Measurements from ENCODE around the gene ATXN7L1.

Gene ATXN7L1

GRCh38 chr7:105826143-105826542 is 50.3 kb downstream of the ATXN7L1 start:
- no peak for DNase-seq

- DNase-seq, result no peak
Observed at GRCh38 chr7:105825371-105825770, 51.0 kb downstream of the ATXN7L1 start.

GRCh38 chr7:105822806-105823205 is 53.6 kb downstream of the ATXN7L1 start:
- DNase-seq, result no peak

- DNase-seq, result no peak
Observed at GRCh38 chr7:105821527-105821926, 54.9 kb downstream of the ATXN7L1 start.

GRCh38 chr7:105820363-105821066 is 55.9 kb downstream of the ATXN7L1 start:
- DNase-seq, result no peak

- no peak for DNase-seq
Observed at GRCh38 chr7:105819559-105819958, 56.8 kb downstream of the ATXN7L1 start.

GRCh38 chr7:105816954-105817615 is 59.3 kb downstream of the ATXN7L1 start:
- DNase-seq, result no peak

GRCh38 chr7:105816266-105816843 is 60.0 kb downstream of the ATXN7L1 start:
- no peak for DNase-seq

GRCh38 chr7:105815576-105815975 is 60.8 kb downstream of the ATXN7L1 start:
- no peak for DNase-seq

- DNase-seq, result no peak
Observed at GRCh38 chr7:105814481-105814880, 61.9 kb downstream of the ATXN7L1 start.

- no peak for DNase-seq
Observed at GRCh38 chr7:105811189-105811847, 65.1 kb downstream of the ATXN7L1 start.

- DNase-seq, result no peak
Observed at GRCh38 chr7:105810556-105810955, 65.8 kb downstream of the ATXN7L1 start.

- DNase-seq, result peak in 4 of 5 donors; percentile 30 to 98 (median 40)
Observed at GRCh38 chr7:105808703-105809590, 67.5 kb downstream of the ATXN7L1 start.

- no peak for DNase-seq
Observed at GRCh38 chr7:105808209-105808608, 68.2 kb downstream of the ATXN7L1 start.

GRCh38 chr7:105807448-105807762 is 69.0 kb downstream of the ATXN7L1 start:
- no peak for DNase-seq

- DNase-seq, result peak in 3 of 5 donors; percentile 13 to 90 (median 17)
Observed at GRCh38 chr7:105806592-105807447, 69.6 kb downstream of the ATXN7L1 start.

- DNase-seq, result no peak
Observed at GRCh38 chr7:105805447-105806019, 70.9 kb downstream of the ATXN7L1 start.

GRCh38 chr7:105803429-105803736 is 73.0 kb downstream of the ATXN7L1 start:
- DNase-seq, result no peak

- DNase-seq, result no peak
Observed at GRCh38 chr7:105802604-105803428, 73.6 kb downstream of the ATXN7L1 start.

- DNase-seq, result no peak
Observed at GRCh38 chr7:105800849-105801534, 75.4 kb downstream of the ATXN7L1 start.
